ENCODE data around the gene SORCS2. TPM values are rescaled to one million over a fixed set of nuclear protein-coding genes. Genes with fewer than 3 reads are reported as not detected.

SORCS2 gene
- total RNA-seq, 1 donor = 0.27 TPM

- no peak for DNase-seq (ENCODE audit: low read depth)
- no peak for TF ChIP-seq CTCF (IDR thresholded peaks at IDR 0.05; ENCODE audit: insufficient read depth, low read length)
- no peak overlapping the region for H3K4me3 ChIP-seq (ENCODE audit: low read depth, low read length)
Observed at GRCh38 chr4:7414736-7415510, 222.6 kb downstream of the SORCS2 start.

DNA sequence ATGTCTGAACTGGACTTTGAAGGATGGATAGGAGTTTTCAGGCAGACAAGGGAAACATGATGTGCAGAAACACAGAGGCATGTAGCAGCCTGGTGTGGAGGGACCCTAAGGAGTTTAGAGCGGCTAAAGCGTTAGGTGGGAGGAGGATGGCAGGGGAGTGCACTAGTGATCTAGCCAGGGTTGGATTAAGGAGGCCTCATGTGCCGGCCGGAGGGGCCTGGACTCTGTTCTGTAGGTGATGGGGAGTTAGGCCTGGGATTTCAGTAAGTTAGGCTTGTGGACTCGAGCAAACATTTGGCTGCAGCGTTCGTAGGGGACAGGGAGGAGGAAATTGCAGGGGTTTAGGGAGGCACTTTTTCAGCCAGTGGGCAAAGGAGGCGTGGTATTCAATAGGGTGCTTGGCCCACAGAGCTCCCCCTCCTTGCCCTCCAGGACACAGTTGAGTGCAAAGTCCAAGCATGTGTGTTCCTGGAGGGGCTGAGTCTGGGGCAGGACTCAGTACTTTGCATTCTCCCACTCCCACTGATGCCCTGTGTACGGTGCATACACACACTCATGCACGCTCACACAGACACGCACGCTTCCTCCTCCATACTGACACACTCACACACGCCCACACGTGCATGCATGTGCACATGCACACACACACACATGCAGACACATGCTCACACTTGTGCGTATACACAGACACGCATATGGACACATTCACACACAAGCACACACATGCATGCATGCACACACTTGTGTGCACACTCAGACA, 223.8 kb downstream of the SORCS2 start:
- no peak for DNase-seq (ENCODE audit: low read depth)
- no peak overlapping the region for H3K4me3 ChIP-seq (ENCODE audit: low read depth, low read length)
- no peak for TF ChIP-seq CTCF (IDR thresholded peaks at IDR 0.05; ENCODE audit: insufficient read depth, low read length)

DNA sequence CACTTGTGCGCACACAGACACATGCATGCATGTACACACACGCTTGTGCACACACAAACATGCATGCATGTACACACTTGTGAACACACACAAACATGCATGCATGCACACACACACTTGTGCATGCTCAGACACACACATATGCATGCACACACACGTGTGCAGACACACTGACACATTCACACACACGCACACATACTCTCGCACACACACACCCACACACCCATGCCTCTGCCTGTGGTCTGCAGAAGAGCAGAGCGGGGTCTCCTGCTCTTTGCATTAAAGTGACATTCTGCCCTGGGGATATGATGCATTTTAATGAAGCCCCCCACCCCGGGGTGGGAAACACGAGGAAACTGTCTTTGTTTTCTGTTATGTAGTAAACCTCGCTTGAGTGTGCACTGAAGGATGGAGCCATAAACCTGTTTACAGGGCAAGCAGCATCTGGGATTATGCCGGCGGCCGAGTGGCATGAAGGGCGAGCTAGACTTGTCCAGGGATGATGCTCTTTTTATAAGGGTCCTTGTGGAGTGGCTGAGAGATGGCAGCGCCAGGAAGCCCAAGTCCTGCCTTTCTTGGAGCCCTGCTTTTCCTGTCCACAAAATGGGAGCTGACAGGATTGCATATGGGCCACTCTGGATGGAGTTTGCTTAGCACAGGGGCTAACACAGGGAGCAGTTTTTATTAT, 224.6 kb downstream of the SORCS2 start:
- no peak for DNase-seq (ENCODE audit: low read depth)
- no peak for TF ChIP-seq CTCF (IDR thresholded peaks at IDR 0.05; ENCODE audit: insufficient read depth, low read length)
- H3K4me3 ChIP-seq (ENCODE audit: low read depth, low read length) = no peak overlapping the region

DNA sequence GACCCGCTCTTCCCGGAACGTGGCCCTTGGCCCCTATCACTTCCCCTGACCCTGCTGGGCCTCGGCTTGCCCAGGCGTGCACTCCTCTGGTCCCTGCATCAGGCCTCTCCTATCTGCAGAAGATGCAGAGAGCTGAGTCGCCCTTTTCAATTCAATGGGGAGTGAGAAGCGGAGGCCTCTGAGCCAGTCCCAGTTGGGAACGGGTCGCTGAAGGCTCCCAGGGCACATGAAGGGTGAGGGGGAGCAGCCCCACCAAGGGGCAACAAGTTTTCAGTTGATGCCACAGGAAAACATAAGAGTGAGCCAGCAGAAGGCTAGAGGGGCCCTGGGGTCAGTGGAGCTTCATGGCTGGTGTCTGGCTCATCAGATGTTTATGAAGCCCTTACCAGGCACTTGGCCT, 225.3 kb downstream of the SORCS2 start:
- no peak for DNase-seq (ENCODE audit: low read depth)
- no peak for TF ChIP-seq CTCF (IDR thresholded peaks at IDR 0.05; ENCODE audit: insufficient read depth, low read length)
- H3K4me3 ChIP-seq (ENCODE audit: low read depth, low read length) = no peak overlapping the region

GRCh38 chr4:7418131-7418943, 226.0 kb downstream of the SORCS2 start:
- H3K4me3 ChIP-seq (ENCODE audit: low read depth, low read length) = no peak overlapping the region
- TF ChIP-seq CTCF (IDR thresholded peaks at IDR 0.05; ENCODE audit: insufficient read depth, low read length) = no peak
- no peak for DNase-seq (ENCODE audit: low read depth)

- TF ChIP-seq CTCF (IDR thresholded peaks at IDR 0.05; ENCODE audit: insufficient read depth, low read length) = no peak
- DNase-seq (ENCODE audit: low read depth) = no peak
- no peak overlapping the region for H3K4me3 ChIP-seq (ENCODE audit: low read depth, low read length)
Observed at GRCh38 chr4:7419961-7420660, 227.8 kb downstream of the SORCS2 start.
